Activated CD4-positive, alpha-beta T cell treated with anti-CD3 and anti-CD28 coated beads, Interleukin-2, amount 50 U/mL, for 1 hour (primary cell): ENCODE data around the gene KCNJ2.

Source experiments
- DNase-seq: peaks from one replicate; pipeline ENCODE4 v3.0.0-alpha.2; 2020

The KCNJ2 gene

GRCh38 chr17:70161519-70161918 lies 7.8 kb upstream of the KCNJ2 start:
- no peak for DNase-seq

- no peak for DNase-seq
These were observed 3.9 kb upstream of the KCNJ2 start for GRCh38 chr17:70165383-70165782.

GRCh38 chr17:70166615-70167014 lies 2.7 kb upstream of the KCNJ2 start:
- no peak for DNase-seq

GRCh38 chr17:70168044-70168976 lies 1.0 kb upstream of the KCNJ2 start:
- DNase-seq: no peak

- no peak for DNase-seq
These were observed 621 bp downstream of the KCNJ2 start for GRCh38 chr17:70169709-70170597.

- DNase-seq: no peak
These were observed 1.8 kb downstream of the KCNJ2 start for GRCh38 chr17:70171159-70171558.

- DNase-seq: no peak
These were observed 3.1 kb downstream of the KCNJ2 start for GRCh38 chr17:70172449-70172848.

- DNase-seq: no peak
These were observed 3.6 kb downstream of the KCNJ2 start for GRCh38 chr17:70172923-70173322.

GRCh38 chr17:70173681-70174080 lies 4.3 kb downstream of the KCNJ2 start:
- no peak for DNase-seq

- DNase-seq: no peak
These were observed 12.0 kb downstream of the KCNJ2 start for GRCh38 chr17:70181376-70181775.

GRCh38 chr17:70181866-70182265 lies 12.5 kb downstream of the KCNJ2 start:
- DNase-seq: no peak

GRCh38 chr17:70183508-70183907 lies 14.2 kb downstream of the KCNJ2 start:
- no peak for DNase-seq

- no peak for DNase-seq
These were observed 14.9 kb downstream of the KCNJ2 start for GRCh38 chr17:70184207-70184606.

- DNase-seq: no peak
These were observed 15.4 kb downstream of the KCNJ2 start for GRCh38 chr17:70184770-70185169.

- no peak for DNase-seq
These were observed 16.0 kb downstream of the KCNJ2 start for GRCh38 chr17:70185285-70185684.

GRCh38 chr17:70187383-70187782 lies 18.1 kb downstream of the KCNJ2 start:
- no peak for DNase-seq

GRCh38 chr17:70190959-70191805 lies 21.9 kb downstream of the KCNJ2 start:
- DNase-seq: no peak

- no peak for DNase-seq
These were observed 25.8 kb downstream of the KCNJ2 start for GRCh38 chr17:70195091-70195490.

- DNase-seq: no peak
These were observed 32.6 kb downstream of the KCNJ2 start for GRCh38 chr17:70201872-70202419.

GRCh38 chr17:70202840-70203239 lies 33.5 kb downstream of the KCNJ2 start:
- no peak for DNase-seq

- no peak for DNase-seq
These were observed 35.1 kb downstream of the KCNJ2 start for GRCh38 chr17:70204431-70204830.

GRCh38 chr17:70205401-70205800 lies 36.1 kb downstream of the KCNJ2 start:
- no peak for DNase-seq
